ENCODE results near the gene CPED1.
"Not testable (repeated sequence)": the region's sequence is repeated elsewhere in the genome, so short reads cannot be mapped to it uniquely, and the experiment has no call there.

CPED1 gene

GRCh38 chr7:120981888-120982615 lies 6.5 kb upstream of the CPED1 start:
- DNase-seq = peak; percentile 81

GRCh38 chr7:120983592-120983991 lies 4.9 kb upstream of the CPED1 start:
- DNase-seq = not testable (repeated sequence)

DNA sequence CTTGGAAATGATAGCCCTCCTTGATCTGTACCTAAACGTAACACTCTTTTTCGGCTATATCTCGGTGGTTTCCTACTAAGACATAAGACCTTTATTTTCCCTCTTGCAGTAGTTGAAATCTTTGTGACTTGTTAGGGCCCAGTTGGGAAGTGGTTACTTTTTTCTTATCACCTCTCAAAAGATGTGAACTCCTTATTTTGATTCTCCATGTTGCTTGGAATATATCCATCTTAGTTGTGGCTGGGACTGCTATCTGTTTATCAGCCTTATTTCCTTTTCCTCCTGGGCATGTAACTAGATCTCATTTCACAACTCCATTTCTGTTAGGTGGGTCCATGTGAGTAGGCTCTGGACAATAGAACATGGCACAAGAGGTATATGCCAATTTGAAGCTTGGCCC lies 4.1 kb upstream of the CPED1 start:
- no peak for DNase-seq

DNA sequence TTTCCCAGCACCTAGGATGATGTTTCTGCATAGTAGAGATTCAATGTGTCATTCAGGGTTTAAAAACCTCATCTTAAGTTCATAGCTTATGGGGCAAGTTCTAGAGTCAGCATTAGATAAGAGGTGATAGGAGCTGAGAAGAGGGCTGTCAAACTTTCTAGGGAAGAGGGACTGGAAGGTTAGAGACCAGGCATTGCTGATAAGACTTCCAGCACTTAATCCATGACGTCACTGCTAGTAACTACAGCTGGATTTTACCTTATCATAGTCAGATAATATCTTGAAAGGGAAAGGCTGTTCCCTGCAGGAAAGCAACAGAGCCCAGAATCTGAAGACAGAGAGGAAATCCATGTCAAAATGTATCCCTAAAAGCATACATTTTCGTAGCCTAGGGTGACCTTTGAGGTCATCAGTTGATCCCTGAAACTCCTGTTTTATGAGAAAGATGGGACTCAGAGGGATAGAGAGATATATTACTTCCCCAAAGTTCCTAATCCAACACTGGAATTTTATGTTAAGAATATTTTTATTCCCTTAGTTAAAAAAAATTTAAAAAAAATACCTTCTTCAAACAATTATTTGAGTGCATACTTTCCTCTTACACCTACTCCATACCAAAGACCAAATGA lies 3.3 kb upstream of the CPED1 start:
- DNase-seq = no peak

- DNase-seq = no peak
These were observed 2.7 kb upstream of the CPED1 start for GRCh38 chr7:120985839-120986238.

GRCh38 chr7:120986650-120987049 lies 1.9 kb upstream of the CPED1 start:
- no peak for DNase-seq

- no peak for DNase-seq
These were observed 1.2 kb upstream of the CPED1 start for GRCh38 chr7:120987280-120987679.

GRCh38 chr7:120987683-120988590 lies 574 bp upstream of the CPED1 start:
- DNase-seq = peak; percentile 95

DNA sequence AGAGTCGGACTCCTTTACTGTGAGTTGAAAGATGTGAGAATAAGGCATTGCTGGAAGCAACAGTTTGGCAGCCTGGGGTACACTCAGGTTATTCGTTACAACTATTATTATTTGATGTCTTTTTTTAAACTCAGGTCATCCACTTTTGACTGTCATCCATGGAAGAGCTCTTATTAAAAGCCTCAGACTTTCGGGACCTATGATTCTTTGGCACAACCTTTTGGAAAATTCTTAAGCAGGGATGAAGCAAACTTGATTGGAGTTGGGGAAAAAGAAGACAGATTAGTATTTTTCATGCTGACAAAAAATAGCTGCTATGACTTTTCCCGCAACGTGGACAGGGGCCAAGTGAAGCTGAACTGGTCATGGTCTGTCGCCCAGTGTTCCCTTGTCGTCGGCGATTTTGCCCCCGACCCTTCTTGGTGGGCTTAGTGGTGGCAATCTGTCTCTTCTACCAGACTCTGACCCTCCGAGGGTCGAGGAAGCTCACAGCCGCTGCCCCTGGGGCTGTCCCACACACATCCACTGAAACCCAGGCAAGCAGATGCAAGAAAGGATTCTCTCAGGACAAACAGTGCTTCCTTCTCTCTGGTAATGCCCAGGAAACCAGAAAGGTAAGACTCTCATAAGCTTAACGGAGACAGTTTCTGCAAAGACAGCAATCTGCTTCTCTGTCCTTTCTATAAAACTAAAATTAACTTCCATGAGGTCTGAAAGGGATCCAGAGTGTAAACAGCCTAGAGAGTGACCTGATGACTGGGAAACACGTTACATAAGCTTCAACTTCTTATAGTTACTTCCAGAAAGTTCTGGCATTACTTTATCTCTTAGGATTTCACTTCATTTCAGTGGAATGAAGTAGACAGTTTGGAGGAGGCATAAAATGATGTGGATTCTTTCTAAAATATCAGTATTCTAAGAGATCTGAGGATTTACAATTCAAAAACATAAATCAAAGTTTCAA lies 1.0 kb downstream of the CPED1 start:
- DNase-seq = no peak

- DNase-seq = no peak
These were observed 2.1 kb downstream of the CPED1 start for GRCh38 chr7:120990468-120991118.

DNA sequence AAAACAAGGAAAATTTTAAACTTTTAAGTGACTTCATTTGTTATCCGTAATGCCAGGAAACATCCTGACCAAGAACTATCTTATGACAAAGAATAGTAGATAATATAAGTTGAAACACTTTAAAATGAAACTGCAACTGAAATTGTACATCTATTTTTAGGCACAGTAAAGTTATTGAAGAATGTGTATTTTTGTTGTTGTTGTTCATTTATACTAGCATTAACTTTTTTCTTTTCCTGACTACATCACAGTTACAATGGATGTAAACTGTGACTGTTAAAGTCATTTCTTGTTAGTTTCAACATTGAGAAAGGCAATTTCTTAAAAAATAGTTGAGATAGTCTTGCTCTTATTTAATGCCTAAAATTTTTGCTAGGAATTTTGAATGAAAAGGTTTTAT lies 2.6 kb downstream of the CPED1 start:
- no peak for DNase-seq

- peak; percentile 84 for DNase-seq
These were observed 3.1 kb downstream of the CPED1 start for GRCh38 chr7:120991581-120991980.

- DNase-seq = no peak
These were observed 3.9 kb downstream of the CPED1 start for GRCh38 chr7:120992272-120992964.

DNA sequence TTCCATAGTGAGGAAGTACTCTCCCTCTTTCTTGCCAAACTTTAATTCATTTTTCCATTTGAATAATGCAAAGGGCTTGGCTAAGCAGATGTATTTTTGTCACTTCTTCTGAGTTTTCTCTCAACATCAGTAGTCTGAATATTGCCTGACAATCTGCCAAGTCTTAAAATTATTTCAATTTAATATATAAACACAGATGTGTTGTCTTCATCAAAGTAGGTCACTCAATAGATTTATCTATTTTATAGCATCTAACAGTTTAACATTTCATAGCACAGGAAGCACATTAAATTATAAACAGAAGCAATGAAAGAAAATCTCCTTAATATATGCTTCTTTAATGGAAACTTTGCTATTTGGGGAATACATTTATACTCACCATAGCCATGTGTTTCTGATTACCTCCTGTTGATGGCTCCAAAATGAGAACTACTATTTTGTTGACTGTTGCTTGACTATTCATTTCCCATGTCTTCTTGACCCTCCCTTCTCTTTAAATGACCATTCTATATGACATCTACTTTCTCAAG lies 4.5 kb downstream of the CPED1 start:
- DNase-seq = peak; percentile 49

DNA sequence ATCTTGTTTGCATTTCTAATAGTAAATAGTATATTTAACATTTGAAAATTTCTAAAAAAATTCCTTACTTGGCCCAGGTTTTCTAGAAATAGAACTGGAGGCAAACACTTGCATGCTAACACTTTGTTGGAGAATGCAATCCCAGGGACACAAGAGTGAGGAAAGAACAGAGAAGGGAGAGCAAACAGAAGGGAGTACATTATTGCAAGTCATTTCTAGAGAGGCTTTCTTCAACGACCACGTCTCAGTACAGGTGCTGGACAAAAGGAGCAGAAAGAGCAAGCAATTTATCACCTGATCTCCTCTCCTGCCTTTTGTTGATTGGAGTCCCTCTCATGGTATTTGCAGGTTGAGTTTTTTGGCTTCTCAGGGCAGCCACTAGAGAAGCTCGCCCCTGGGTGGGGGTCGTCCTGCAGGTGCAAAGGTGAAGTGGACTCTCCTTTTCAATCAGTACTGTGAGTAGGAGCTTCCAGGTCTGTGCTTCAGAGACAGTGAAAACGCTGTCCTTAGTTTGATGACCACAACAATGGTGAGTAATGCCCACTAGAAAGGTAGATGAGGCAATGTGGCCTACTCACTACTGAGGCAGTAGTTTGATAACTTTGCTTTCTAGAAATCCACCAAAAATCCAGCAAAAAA lies 5.2 kb downstream of the CPED1 start:
- DNase-seq = peak; percentile 56

- no peak for DNase-seq
These were observed 6.2 kb downstream of the CPED1 start for GRCh38 chr7:120994512-120995410.

- no peak for DNase-seq
These were observed 7.1 kb downstream of the CPED1 start for GRCh38 chr7:120995654-120996053.

DNA sequence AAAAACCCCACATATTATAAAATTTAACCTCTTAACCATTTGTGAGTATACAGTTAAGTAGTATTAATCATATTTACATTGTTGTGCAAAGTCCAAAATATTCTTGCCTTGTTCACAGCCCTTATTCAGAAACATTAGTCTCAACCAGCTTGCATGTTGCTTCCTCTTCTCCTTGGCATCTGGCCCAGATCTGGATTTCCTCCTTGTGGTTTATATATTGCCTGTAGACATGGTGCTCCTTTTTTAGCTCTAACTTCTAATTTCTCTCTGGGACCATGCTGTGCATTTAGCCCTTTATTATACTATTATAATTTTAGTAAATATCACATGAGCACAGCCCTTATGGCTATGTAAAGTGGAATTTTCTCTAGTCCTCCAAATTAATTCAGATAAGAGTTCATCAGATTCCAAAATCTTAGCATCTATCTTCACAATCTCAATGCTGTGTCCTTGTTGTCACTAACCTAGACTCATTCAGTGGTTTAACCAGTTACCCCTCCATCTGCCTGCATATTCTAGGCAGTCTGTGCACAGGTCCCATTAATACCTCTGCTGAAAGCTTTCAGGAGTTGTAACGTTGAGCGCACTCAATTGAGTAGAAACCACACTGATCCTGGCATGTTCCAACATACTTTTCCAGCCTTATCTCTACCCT lies 7.9 kb downstream of the CPED1 start:
- peak; percentile 97 for DNase-seq

DNA sequence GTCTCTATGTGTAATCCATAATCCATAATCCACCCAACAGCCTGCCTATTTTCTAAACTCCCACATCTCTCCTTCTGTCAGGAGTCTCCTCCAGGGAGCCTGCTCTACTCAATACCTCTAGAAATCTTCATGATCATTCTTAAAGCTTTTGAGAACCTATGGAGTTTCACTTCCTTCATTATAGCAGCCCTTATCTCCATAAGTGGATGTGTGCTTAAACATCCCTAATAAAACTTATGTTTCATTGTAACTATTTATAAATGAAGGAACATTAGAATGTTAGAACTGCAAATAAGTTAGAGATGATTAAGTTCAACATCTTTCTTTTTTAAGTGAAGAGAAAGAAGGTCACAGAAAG lies 8.5 kb downstream of the CPED1 start:
- DNase-seq = no peak
